Mammary epithelial cell (primary cell): Measurements from ENCODE around the gene BASP1.

Experiments
- EZH2 ChIP-seq: IDR thresholded peaks from 2 replicates; pipeline ENCODE4 v1.6.1; 2012; ENCODE audit warnings: low read length, inconsistent platforms, borderline replicate concordance
- TF ChIP-seq, protein P1 (sequence below), 2 donors: IDR thresholded peaks in 1 of 2; conservative IDR thresholded peaks in 1 of 2; 2 replicates each; pipeline ENCODE4 v1.5.1; 2011 to 2012; ENCODE audit warnings: inconsistent platforms in 2 of 2, low read length in 2 of 2, mild to moderate bottlenecking in 2 of 2, control low read depth in 1 of 2, low read depth in 1 of 2; ENCODE audit not compliant: insufficient read depth in 1 of 2; ENCODE audit errors: extremely low read depth in 1 of 2

DNA sequence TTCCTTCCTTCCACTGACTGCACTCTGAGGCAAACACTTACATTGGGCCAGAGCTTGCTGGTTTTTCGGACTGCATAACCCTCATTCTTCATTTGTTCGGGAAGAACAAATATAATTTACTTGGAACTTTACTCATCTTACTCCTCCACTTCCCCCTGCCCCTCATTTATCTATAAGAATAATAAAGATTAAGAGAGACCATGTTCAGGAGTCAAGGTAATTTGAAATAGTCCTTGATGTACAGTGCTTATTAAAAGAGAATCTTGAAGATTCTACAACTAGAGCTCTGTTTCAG is 65.6 kb downstream of the BASP1 start:
- TF ChIP-seq, protein P1, sequence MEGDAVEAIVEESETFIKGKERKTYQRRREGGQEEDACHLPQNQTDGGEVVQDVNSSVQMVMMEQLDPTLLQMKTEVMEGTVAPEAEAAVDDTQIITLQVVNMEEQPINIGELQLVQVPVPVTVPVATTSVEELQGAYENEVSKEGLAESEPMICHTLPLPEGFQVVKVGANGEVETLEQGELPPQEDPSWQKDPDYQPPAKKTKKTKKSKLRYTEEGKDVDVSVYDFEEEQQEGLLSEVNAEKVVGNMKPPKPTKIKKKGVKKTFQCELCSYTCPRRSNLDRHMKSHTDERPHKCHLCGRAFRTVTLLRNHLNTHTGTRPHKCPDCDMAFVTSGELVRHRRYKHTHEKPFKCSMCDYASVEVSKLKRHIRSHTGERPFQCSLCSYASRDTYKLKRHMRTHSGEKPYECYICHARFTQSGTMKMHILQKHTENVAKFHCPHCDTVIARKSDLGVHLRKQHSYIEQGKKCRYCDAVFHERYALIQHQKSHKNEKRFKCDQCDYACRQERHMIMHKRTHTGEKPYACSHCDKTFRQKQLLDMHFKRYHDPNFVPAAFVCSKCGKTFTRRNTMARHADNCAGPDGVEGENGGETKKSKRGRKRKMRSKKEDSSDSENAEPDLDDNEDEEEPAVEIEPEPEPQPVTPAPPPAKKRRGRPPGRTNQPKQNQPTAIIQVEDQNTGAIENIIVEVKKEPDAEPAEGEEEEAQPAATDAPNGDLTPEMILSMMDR (conservative IDR thresholded peaks at IDR 0.05 in 1 of 2, IDR thresholded peaks at IDR 0.05 in 1 of 2; ENCODE audit: extremely low read depth in 1 of 2, insufficient read depth in 1 of 2, low read depth in 1 of 2, low read length in 2 of 2), result no peak
- TF ChIP-seq EZH2, result no peak
